SK-N-SH (cell line): Measurements from ENCODE around the gene RFX4.

ENCODE experiments used
- CTCF ChIP-seq: fragments of 200-600 bp; sonication (generic); IDR thresholded peaks from 2 replicates; pipeline ENCODE4 v1.6.1; 2017; ENCODE audit warnings: antibody characterized with exemption, mild to moderate bottlenecking, moderate library complexity
- EP300 ChIP-seq, 2 experiments: IDR thresholded peaks; 2 replicates each; pipeline versions ENCODE4 v1.4.0 to v1.6.1; 2012; ENCODE audit warnings: borderline replicate concordance in 1 of 2, low read depth in 1 of 2, low read length in 1 of 2
- JUND ChIP-seq: IDR thresholded peaks from 2 replicates; pipeline ENCODE4 v1.4.0; 2012
- NRF1 ChIP-seq: IDR thresholded peaks from 2 replicates; pipeline ENCODE4 v1.6.1; 2012; ENCODE audit warnings: low read depth, mild to moderate bottlenecking, low read length
- USF2 ChIP-seq: fragments of 150-350 bp; IDR thresholded peaks from 2 replicates; pipeline ENCODE4 v1.6.1; 2017; ENCODE audit warnings: antibody characterized with exemption, low read length, low read depth, borderline replicate concordance

GRCh38 chr12:106724934-106725333, 142.1 kb downstream of the RFX4 start:
- TF ChIP-seq JUND, result no peak
- TF ChIP-seq CTCF, result no peak
- TF ChIP-seq USF2, result no peak
- TF ChIP-seq EP300 (IDR thresholded peaks at IDR 0.05; ENCODE audit: borderline replicate concordance in 1 of 2, low read depth in 1 of 2, low read length in 1 of 2), result no peak
- TF ChIP-seq NRF1, result no peak
